ENCODE measurements around the gene CNPY4. TPM values are rescaled to one million over a fixed set of nuclear protein-coding genes. Genes with fewer than 3 reads are reported as not detected.

The CNPY4 gene
- total and polyA plus RNA-seq, 2 experiments from 2014 or later, result 13.8 to 18.4 TPM

GRCh38 chr7:100089458-100090196, 29.8 kb upstream of the CNPY4 start:
- Histone ChIP-seq H3K4me3 (peak overlapping the region; percentile 67), H3K27ac (peak overlapping the region; percentile 80), H3K4me1 (ENCODE audit: low read depth) (peaks cover 2% of the 10 kb centered on the region), H3K27me3 (no peaks in the 10 kb centered on the region), H3K36me3 (peaks cover 42% of the 10 kb centered on the region), H3K9me3 (ENCODE audit: low read depth) (no peaks in the 10 kb centered on the region)
- no peak for DNase-seq (ENCODE audit: low read depth in 1 of 2, low spot score in 1 of 2)
- TF ChIP-seq, protein P1, sequence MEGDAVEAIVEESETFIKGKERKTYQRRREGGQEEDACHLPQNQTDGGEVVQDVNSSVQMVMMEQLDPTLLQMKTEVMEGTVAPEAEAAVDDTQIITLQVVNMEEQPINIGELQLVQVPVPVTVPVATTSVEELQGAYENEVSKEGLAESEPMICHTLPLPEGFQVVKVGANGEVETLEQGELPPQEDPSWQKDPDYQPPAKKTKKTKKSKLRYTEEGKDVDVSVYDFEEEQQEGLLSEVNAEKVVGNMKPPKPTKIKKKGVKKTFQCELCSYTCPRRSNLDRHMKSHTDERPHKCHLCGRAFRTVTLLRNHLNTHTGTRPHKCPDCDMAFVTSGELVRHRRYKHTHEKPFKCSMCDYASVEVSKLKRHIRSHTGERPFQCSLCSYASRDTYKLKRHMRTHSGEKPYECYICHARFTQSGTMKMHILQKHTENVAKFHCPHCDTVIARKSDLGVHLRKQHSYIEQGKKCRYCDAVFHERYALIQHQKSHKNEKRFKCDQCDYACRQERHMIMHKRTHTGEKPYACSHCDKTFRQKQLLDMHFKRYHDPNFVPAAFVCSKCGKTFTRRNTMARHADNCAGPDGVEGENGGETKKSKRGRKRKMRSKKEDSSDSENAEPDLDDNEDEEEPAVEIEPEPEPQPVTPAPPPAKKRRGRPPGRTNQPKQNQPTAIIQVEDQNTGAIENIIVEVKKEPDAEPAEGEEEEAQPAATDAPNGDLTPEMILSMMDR (IDR thresholded peaks at IDR 0.05; ENCODE audit: low read depth, low read length), result no peak

GRCh38 chr7:100090527-100091410, 28.7 kb upstream of the CNPY4 start:
- Histone ChIP-seq H3K9me3 (ENCODE audit: low read depth) (no peaks in the 10 kb centered on the region), H3K36me3 (peaks cover 53% of the 10 kb centered on the region), H3K4me3 (no peak overlapping the region), H3K4me1 (ENCODE audit: low read depth) (peaks cover 2% of the 10 kb centered on the region), H3K27me3 (no peaks in the 10 kb centered on the region), H3K27ac (no peak overlapping the region)
- TF ChIP-seq, protein P1 (IDR thresholded peaks at IDR 0.05; ENCODE audit: low read depth, low read length), result no peak
- no peak for DNase-seq (ENCODE audit: low read depth in 1 of 2, low spot score in 1 of 2)

- Histone ChIP-seq H3K27ac (no peak overlapping the region), H3K9me3 (ENCODE audit: low read depth) (no peaks in the 10 kb centered on the region), H3K36me3 (peaks cover 62% of the 10 kb centered on the region), H3K4me1 (ENCODE audit: low read depth) (peaks cover 2% of the 10 kb centered on the region), H3K27me3 (no peaks in the 10 kb centered on the region), H3K4me3 (no peak overlapping the region)
- DNase-seq (ENCODE audit: low read depth in 1 of 2, low spot score in 1 of 2), result no peak
- TF ChIP-seq, protein P1 (IDR thresholded peaks at IDR 0.05; ENCODE audit: low read depth, low read length), result no peak
Measured at GRCh38 chr7:100091411-100092181, 27.8 kb upstream of the CNPY4 start.

GRCh38 chr7:100093054-100093453, 26.4 kb upstream of the CNPY4 start:
- no peaks in the 10 kb centered on the region for H3K27me3 ChIP-seq
- TF ChIP-seq, protein P1 (IDR thresholded peaks at IDR 0.05; ENCODE audit: low read depth, low read length), result no peak
- H3K9me3 ChIP-seq (ENCODE audit: low read depth), result no peaks in the 10 kb centered on the region
- peaks cover 75% of the 10 kb centered on the region for H3K36me3 ChIP-seq
- DNase-seq (ENCODE audit: low read depth in 1 of 2, low spot score in 1 of 2), result no peak
- peaks cover 2% of the 10 kb centered on the region for H3K4me1 ChIP-seq (ENCODE audit: low read depth)
- H3K27ac ChIP-seq, result no peak overlapping the region
- no peak overlapping the region for H3K4me3 ChIP-seq

DNA sequence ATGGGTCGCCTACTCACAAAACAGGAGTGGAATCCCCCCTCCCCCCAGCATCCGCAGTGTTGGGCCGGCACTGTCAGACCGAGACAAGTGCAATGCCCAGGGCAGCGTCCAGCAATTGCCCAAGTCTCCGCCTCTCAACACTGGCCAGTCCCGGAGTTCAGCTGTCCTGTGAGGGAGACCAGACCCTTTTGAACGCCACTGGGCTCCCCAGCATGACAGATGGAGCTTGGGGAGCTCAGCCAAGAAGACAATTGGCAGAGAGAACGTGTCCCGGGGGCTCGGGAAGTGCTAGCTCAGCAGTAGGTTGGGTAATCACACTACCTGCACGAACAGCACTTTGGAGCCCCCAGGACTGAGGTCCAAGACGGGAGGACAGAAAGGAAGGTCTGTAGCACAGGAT, 25.9 kb upstream of the CNPY4 start:
- Histone ChIP-seq H3K27ac (no peak overlapping the region), H3K9me3 (ENCODE audit: low read depth) (no peaks in the 10 kb centered on the region), H3K4me1 (ENCODE audit: low read depth) (peaks cover 2% of the 10 kb centered on the region), H3K27me3 (no peaks in the 10 kb centered on the region), H3K4me3 (no peak overlapping the region), H3K36me3 (peaks cover 79% of the 10 kb centered on the region)
- DNase-seq (ENCODE audit: low read depth in 1 of 2, low spot score in 1 of 2), result no peak
- TF ChIP-seq, protein P1 (IDR thresholded peaks at IDR 0.05; ENCODE audit: low read depth, low read length), result no peak

All from cardiac muscle cell (in vitro differentiated cells and primary cell).